Hippocampal formation (tissue), 2 donors: ENCODE results near the gene RIMS4.
"Not testable (repeated sequence)": the region's sequence is repeated elsewhere in the genome, so short reads cannot be mapped to it uniquely, and the experiment has no call there.

Experiments used
- DNase-seq, 2 donors: peaks; one replicate each; lab custom pipeline; 2025; lab: John Stamatoyannopoulos, UW

RIMS4 gene

DNA sequence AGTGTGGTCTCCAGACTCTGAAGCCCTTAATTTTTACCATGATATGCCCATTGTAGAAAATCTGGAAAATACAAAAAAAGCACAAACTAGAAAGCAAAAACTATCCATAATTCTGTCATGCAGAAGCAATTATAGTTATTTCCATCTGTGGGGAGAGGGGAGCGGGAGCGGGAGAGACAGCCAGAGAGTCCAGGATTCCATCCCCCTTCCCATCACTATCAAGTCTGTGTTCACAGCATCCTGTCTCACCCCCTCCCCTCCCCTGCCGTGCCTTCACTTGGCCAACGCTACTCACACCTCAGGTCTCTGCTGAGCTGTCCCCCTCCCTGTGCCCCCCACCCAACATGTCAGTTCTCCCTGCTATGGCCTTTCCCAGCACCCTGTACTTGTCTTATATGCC lies 14.5 kb downstream of the RIMS4 start:
- DNase-seq = no peak

DNA sequence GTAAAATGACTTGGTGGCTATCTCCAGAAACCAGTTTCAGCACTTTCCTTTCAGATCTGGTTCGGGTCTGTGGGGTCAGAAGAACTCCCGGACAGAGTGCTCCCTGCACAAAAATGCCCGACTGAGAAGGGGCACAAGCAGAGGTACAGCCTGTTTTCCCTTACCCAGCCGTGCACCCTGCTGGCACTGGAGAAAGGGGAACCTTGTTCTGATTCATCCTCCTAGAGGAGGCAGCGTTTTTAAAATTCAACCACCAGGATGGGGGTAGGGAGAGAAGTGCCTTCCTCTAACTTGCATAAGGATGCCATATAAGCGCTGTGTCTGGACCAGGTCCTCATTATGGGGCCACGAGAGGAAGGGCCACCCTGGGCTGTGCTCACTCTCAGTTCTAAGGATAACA lies 17.6 kb downstream of the RIMS4 start:
- DNase-seq = no peak

DNA sequence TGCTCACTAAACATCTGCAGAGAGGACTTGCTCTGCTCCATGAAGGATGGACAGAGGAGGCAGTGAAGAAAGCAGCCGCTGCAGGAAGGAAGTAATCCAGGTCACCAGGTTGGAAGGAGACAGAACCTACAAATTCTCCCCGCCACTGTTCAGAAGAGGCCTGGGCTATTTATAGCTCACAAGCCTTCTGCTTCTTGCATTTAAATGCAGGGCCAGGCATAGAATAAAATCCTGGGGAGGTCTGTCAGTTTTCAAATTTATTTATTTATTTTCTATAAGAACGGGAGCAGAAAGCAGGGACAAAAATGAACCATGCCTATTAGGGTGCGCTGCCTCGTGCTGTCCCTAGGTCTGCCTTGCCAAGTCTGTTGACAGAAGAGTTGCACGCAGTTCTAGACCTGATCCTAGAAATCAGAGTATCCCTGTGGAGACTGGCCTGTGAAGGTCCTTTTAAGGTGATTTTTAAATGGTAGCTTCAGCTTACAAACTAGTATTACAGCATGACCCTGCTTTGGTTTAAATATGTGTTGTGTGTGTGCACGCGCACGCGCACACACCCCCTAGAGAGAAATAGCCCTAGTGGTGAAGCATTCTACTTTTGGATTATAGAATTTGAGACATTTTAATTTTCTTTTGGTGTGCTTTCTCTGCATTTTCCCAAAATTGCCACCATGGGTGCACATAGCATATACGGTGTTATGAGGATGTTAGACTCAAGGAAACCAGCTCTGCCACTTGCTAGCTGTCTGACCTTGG lies 19.5 kb downstream of the RIMS4 start:
- DNase-seq = no peak

DNA sequence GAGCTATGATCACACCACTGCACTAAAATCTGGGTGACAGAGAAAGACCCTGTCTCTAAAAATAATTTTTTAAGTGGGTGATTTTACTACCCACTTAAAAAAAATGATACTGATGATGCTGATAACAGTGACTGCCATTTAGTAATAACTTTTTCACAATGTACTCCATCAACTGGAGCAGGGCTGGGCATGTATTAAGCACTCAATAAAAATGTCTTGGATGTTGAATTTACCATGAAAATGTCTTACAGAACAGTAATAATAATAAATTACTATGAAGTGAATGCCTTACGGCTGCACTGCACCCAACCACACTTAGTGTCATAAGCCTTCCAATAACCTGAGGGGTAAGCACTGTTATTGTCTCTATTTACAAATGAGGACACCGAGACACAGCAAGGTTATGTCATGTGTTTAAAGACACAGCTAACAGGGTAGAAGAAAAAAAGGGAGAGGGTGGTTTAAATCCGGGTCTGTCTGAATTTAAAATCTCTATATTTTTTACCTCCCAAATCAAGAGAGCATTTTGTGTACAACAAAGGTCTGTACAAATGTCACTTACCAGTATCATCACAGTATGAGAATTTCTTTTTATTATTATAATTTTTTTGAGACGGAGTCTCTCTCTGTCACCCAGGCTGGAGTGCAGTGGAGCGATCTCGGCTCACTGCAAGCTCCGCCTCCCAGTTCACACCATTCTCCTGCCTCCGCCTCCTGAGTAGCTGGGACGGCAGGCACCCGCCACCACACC lies 21.5 kb downstream of the RIMS4 start:
- no peak for DNase-seq

DNA sequence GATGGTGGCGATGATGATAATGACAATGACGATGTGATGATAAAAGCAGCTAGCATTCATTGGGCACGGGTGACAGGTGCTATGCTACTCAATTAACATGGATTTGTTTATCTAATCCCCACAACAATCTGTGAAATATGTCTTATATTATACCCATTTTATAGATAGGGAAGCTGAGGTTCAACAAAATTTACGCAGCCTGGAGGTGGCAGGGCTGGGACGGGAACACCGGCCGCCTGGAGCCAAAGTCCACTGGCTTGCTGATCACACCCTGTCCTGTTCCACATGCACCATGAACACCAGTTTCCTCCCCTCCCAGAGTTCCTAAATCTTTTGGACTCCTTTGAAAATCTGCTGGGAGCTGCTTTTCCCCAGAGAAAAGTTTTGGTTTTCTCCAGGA lies 23.0 kb downstream of the RIMS4 start:
- no peak for DNase-seq

DNA sequence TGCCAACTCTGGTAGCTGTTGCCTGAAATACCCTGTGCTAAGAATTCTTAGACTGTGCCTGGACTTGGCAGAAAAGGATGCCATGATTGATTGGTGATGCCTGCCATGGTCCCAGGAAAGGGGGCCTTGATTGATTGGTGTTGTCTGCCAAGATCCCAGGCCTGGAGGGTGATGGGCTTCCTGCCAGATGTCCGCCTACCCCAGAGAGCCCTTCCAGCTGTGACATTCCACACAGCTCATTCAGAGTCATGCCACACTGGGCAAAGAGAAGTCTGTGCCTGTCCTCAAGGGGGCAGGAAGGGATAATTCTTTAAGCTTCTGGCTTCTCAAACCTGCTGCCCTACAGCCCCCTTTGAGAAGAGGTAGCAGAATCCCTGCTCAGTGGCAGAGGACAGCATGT lies 24.6 kb downstream of the RIMS4 start:
- DNase-seq = no peak

DNA sequence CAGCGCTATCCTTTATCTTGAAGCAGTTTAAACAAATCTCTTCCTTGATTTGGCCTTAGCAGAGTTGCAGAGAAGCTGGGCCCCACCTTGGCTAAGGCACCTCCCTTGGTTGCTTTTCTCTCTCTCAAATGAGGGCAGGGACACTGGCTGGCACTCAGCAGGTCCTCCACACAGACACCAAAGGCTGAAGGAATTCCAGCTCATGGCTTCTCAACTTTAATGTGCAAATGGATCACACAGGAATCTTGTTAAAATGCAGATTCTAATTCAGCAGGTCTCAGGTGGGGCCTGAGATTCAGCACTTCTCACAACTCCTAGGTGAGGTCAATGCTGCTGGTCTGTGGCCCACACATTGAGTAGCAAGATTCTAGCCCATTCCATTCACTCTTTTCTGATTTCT lies 25.7 kb downstream of the RIMS4 start:
- DNase-seq = no peak

DNA sequence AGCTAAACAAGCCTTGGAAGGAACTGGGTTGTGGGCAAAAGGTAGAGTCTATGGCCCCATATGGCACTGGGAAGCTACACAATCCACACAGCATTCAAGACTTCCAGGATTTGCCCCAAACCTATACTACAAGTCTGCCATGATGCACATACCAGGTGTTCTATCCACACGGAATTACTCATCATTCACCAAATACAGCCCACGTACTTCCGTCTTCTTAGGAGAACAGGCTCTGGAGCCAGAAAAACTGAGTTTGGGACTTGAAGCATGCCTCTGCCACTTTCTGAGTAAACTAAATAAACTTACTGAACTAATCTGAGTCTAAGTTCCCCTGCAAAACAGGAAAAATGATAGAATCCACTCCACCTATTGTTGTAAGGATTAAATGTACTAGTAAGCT lies 28.6 kb downstream of the RIMS4 start:
- DNase-seq = no peak

DNA sequence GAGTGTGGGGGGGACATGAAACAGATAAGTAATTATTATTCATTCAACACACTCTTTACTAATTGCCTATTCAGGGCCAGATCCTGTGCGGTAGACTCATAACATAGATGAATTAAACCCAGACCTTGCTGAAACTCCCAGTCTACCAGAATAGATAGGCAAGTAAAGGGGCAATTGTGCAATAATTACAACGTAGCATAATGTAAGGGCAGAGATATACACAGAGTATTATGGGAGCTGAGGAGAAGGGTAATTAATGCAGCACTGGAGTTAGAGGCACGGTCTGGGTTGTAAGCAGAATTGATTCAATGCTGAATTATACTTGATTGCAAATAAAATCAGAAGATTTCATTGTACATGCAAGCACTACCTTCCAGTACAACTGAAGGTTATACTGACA lies 29.2 kb downstream of the RIMS4 start:
- DNase-seq = no peak

DNA sequence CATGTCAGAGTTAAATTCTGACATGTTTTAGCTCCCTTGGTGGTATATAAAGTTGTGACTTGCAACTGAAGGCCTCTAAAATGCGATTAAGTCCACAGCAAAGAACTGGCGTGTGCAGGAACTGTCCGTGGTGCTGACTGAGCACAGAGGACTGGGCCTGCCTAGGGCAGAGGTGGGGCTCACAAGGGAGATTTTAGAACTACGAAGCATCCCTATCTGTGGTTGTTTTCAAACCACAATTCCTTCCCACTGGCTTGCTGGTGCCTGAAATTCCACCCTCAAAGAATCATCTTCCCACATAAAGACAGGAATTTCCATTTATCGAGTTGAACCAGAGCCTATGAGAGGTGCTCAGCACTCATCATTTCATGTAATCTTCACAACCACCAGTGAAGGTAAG lies 30.1 kb downstream of the RIMS4 start:
- DNase-seq = no peak

DNA sequence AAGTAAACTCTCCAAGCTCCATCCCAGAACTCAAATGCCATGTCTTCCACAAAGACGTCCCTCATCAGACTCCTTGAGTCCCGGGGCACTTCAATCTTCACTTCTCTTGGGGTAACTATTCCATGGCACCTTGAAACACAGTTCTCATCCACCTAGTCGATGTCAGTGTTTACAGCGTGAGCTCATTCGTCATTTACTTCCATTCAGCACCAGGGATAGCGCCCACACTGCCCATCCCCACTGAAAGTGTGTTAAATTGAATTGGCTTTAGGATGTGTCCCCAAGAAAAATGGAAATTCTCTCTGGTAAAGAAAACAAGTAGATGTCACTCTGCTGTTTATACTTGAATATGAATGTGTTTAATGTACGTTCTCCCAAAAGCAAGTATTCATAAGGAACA lies 33.4 kb downstream of the RIMS4 start:
- no peak for DNase-seq

DNA sequence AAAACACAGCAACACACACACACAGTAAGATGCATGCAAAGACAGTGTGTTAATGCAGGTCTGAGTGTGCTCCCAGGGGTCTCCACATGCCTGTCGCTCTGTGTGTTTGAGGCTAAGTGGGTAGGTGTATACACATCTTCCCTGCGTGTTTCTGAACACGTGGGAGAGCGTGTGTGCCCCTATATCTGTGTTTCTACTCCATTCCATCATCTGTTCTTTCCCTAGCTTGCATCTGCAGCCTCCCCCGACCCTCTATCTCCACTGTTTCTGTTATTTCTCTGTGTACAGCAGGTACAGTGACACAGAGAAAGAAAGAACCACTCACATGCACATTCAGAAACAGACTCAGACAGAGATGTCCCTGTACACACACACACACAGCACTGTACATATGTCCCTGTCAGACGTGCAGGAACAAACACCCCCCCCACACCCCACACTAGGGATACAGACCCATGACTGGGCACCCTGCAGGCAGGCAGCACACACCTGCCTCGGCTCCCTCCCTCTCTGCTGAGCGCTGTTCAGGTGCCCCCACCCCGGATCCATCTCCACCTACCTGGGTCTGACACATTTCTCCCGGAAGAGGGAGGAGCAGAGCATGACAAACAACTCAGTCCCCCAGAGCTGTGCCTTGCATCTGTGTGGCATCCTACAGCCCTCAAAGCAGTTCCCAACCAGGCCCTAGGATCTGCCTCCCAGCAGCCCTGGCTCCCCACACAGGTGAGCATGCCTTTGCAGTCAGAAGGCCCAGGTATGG lies 37.1 kb downstream of the RIMS4 start:
- no peak for DNase-seq

DNA sequence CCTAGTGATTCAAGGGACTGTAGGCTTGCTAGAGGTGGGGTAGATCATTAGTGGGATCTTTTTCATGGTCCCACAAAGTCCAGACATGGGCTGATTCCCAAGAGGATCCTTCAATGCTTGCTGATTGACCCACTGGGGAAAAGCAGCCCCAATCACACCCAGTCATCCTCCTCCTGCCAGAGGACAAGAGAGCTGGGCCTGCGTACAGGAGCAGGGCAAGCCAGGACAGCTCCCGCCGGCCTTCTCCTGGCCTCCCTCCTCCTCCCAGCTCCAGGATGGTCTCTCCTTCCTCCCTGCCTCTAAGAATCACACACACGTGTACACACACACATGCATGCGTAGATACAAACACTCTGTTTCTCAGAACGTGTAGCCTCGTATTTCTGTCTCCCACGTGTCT lies 37.7 kb downstream of the RIMS4 start:
- DNase-seq = no peak

DNA sequence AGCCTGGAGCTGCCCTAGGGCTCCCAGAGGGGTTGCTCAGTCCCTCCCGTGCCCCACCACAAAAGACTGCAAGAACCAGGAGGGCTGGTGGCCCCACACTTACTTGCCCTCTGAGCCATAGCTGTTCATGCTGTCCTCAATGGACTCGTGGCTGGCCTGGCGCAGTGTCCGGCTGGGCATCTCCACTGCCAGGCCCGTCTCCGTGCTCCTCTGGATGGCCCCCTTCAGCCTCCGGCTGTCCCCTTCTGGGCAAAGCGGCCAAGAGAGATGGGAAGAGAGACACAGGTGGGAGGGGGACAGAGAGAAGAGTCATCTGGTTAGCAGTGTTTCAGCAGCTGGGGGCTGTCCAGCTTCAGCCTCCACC lies 39.2 kb downstream of the RIMS4 start:
- DNase-seq = no peak

DNA sequence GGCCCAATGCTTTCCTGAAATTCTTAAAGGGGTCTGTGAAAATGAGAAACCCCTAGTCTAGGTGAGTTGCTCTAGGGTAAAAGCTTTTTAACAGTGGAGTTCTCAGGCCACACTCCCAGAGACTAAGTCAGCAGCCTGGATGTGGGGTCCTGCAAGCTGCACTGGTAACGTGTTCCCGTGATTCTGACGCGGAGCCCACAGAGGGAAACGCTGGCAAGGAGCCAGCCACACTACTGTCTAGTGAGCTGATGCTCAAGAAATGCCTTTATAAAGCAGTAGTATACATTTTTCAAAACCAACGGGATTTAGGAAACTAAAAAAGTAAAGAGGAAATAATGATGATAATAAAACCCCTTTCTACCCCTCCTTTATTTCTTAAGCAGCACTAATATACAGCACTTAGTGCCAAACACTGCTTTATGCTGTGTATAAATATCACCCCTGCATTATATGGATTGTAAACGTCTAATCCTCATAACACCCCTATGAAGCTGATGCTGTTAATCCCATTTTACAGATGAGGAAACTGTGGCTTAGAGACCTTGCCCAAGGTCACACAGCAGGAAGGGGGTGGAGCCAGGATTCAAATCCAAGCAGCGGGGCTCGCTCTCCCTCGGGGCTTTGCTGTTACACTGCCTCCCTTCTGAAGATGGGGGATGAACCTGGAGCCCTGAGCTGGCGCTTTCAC lies 39.7 kb downstream of the RIMS4 start:
- DNase-seq = no peak

DNA sequence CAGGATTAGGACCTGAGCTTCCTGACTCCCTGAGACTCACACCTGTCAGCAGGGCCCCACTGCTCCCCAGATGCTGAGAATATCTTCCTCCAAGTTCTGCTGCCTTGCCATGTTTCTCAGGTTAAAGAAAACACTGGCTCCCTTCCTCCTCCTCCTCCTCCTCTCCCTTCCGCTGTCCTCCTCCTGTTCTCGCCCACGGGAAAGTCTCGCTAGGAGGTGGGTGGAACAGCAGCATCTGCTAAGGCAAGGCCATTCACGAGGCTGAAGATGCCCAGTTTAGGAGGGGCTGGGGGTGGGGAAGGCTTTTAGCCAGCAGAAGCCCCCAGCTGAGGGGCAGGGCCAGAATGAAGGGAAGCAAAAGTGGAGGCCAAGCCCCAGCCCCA lies 40.9 kb downstream of the RIMS4 start:
- DNase-seq = no peak

DNA sequence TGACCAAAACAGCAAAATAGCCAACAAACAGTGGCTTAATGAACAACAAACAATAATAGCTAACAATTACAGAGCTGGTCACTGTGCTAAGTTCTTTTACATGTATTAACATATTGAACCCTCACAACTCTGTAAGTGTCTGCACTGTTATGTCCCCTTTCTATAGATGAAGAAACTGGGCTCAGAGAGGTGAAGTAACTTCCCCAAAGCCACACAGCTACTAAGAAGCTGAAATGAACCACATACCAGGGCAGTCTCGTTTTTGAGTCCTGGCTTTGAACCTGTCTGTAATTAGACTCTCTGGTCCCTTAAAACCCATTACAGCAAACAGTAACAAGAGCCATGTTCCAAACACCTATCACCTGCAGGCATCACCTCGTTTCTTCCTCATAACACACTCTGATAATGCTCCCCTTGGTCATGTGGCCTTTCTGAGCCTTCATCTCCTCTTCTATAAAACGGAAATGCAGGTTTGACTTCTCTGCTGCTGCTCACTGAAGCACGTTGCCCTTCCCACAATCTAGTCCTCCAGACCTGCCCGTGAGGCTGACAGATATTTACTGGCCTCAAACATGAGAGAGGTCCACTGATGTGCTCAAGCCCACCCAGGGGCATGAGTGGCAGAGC lies 41.4 kb downstream of the RIMS4 start:
- no peak for DNase-seq

DNA sequence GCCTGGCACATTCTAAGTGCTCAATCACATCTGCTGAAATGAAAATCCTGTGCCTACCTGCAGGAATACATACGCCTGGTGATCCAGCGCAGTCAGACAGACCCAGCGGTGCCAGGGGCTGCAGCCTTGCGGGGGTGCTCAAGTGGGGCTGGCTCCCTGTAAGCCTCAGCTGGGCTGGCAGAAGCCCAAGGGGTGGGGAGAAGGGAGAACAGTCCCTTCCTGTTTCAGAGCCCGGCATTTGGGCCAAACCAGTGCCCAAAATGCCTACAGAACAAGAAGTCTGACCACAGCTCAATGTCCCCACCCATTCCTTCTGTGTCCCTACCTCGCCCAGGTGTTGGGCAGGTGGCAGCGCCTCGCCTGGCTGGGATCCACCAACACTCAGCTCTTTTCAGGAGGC lies 42.1 kb downstream of the RIMS4 start:
- DNase-seq = no peak

DNA sequence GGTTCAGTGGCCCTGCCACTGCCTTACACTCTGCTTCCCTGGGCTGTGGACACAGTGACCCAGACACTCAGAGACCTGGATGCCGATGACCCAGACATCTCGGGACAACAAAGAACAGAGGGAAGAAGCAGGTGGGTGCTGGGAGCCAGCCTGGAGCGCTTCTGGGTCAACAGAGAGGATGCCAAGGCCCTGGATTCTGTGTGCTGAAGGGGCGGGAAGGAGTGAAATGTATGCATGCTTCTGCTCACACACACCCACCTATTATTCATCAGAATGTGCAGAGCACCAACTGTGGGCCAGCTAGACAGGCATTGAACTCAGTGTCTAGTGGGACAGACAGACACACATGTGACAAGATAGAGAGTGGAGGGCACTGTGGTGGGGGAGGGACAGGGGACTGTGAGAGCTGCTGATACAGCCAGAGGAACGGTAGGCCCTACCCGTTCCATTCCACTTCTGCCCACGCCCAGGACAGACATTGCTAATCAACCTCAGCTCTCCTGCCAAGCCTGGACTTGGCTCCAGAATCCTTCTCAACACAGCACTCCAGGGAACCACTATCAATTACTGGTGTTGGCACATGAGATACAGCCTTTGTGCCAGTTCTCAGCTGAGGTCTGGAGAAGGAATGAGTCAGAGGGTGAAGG lies 44.5 kb downstream of the RIMS4 start:
- DNase-seq = no peak

DNA sequence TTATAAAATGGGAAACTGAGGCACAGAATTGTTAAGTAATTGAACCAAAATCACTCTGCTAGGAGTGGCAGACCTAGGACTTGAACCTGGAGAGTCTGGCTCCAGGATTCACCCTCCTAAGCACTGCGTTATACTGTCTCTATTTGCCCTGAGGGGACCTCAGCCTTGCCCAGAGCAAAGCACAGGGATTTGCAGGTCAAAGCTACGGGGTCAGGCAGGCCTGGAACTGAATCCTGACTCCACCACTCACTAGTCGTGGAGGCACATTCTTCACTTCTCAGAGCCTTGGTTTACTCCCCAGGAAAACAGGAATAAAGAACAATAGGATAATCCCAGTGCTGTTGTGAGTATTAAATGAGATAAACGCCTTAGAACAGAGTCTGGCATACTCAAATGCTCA lies 45.3 kb downstream of the RIMS4 start:
- no peak for DNase-seq

DNA sequence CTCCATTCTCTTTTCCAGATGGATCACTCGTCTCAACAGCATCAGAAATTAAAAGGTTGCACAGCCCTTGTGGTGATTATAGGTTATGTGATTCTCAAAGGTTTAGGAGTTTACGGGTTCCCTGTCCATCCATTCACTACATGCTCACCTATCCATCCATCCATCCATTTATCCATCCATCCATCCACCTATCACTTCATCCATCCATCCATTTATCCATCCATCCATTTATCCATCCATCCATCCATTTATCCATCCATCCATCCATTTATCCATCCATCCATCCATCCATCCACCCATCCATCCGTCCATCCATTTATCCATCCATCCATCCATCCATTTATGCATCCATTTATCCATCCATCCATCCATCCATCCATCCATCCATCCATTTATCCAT lies 46.5 kb downstream of the RIMS4 start:
- not testable (repeated sequence) for DNase-seq
